ENCODE data around the gene SFT2D2. TPM values are rescaled to one million over a fixed set of nuclear protein-coding genes. Genes with fewer than 3 reads are reported as not detected.

Gene SFT2D2
- polyA plus RNA-seq, 4 donors, result 17.7 to 20.1 (median 18.7) TPM

DNA sequence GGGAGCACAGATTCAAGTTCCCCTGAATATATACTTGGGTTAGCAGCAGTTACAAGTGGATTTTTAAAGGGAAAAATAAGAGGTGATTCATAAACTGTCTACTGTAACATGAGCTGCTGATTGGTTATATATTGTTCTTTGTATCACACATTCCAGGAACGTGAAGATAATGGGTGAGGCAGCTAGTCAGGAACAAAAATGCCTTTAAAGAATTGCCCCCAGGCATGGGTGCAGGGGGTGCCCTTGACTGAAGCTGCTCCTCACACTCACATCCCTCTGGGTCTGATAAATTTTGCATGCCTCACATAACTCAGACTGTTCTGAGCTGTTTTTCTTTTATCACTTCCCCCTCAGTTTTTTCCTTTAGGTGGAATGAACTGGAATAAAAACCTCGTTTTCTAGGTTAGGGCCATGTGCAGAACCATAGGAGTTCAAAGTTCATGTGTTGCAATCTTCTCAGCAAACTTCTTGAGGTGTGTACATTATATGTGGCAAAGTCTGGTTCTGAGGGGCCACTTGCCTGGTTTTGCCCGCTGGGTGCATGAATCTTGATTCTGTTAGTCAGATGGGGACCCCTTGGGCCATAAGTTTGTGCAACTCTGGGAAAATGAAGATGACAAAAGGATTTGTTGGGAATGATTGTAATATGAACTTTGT is 76.0 kb downstream of the SFT2D2 start:
- no peak for DNase-seq (ENCODE audit: low read depth in 4 of 4, low spot score in 3 of 4)

Other genes starting within 250 kb of the SFT2D2 start
- gene GPR161, start 89.1 kb upstream of the SFT2D2 start, polyA plus RNA-seq (ENCODE audit: insufficient read length in 4 of 4), result 10 to 100 TPM; 19.5 to 26.8 (median 20.8) TPM
- 10 to 100 TPM; 44.4 to 58.4 (median 50.2) TPM for gene TIPRL, start 47.0 kb upstream of the SFT2D2 start, polyA plus RNA-seq (ENCODE audit: insufficient read length in 4 of 4)
- gene TBX19, start 54.9 kb downstream of the SFT2D2 start, polyA plus RNA-seq (ENCODE audit: insufficient read length in 4 of 4), result 1 to 10 TPM; 2.2 to 4.2 (median 2.9) TPM